T47D (cell line): ENCODE data around the gene PARD6A.
"Not testable (repeated sequence)": the region's sequence is repeated elsewhere in the genome, so short reads cannot be mapped to it uniquely, and the experiment has no call there.

Experiments
- DNase-seq, 2 experiments: peaks; one replicate each; pipeline versions ENCODE4 v3.0.0 to v3.0.0-alpha.2; 2011 to 2012; ENCODE audit warnings: low read depth in 1 of 2, low spot score in 1 of 2
- JUND ChIP-seq: IDR thresholded peaks from 2 replicates; pipeline ENCODE4 v1.6.1; 2012; ENCODE audit warnings: low read depth
- in situ Hi-C: cut with HindIII; loops from 2 replicates; pipeline ENCODE4 v1.10.0; 2016; ENCODE audit warnings: low sequenced_read_pairs, low pct_unique_long_range_greater_than_20kb

Gene PARD6A

GRCh38 chr16:67674851-67675578 lies 14.3 kb downstream of the PARD6A start:
- no peak for TF ChIP-seq JUND
- DNase-seq = no peak
- in situ Hi-C loops = no loop called here

GRCh38 chr16:67675579-67675935 lies 14.8 kb downstream of the PARD6A start:
- DNase-seq = no peak
- in situ Hi-C loops = no loop called here
- no peak for TF ChIP-seq JUND

- no peak for TF ChIP-seq JUND
- DNase-seq = no peak
- in situ Hi-C loops = no loop called here
Observed at GRCh38 chr16:67675999-67676398, 15.2 kb downstream of the PARD6A start.

- in situ Hi-C loops = no loop called here
- no peak; the same call in 1 of the 2 replicates for TF ChIP-seq JUND
- DNase-seq = peak; percentile 70 to 91
Observed at GRCh38 chr16:67676516-67676915, 15.8 kb downstream of the PARD6A start.

- no peak for DNase-seq
- in situ Hi-C loops = no loop called here
- no peak for TF ChIP-seq JUND
Observed at GRCh38 chr16:67676939-67677338, 16.2 kb downstream of the PARD6A start.

GRCh38 chr16:67677712-67678111 lies 17.0 kb downstream of the PARD6A start:
- peak in 1 of 2 experiments; percentile 81 for DNase-seq
- in situ Hi-C loops = no loop called here
- no peak for TF ChIP-seq JUND

- TF ChIP-seq JUND = no peak
- no peak for DNase-seq
- in situ Hi-C loops = no loop called here
Observed at GRCh38 chr16:67678354-67679023, 17.7 kb downstream of the PARD6A start.

- TF ChIP-seq JUND = no peak
- in situ Hi-C loops = no loop called here
- no peak for DNase-seq
Observed at GRCh38 chr16:67679935-67680897, 19.5 kb downstream of the PARD6A start.

- in situ Hi-C loops = no loop called here
- no peak for DNase-seq
- TF ChIP-seq JUND = no peak
Observed at GRCh38 chr16:67683767-67684166, 23.0 kb downstream of the PARD6A start.

GRCh38 chr16:67685388-67686112 lies 24.8 kb downstream of the PARD6A start:
- no peak for TF ChIP-seq JUND
- in situ Hi-C loops = no loop called here
- DNase-seq = no peak

- in situ Hi-C loops, DNase-seq: not testable (repeated sequence)
Observed at GRCh38 chr16:67693517-67694285, 32.9 kb downstream of the PARD6A start.
